COLO829 (cell line): ENCODE results near the gene WDFY4.

Experiments used
- DNase-seq: peaks from one replicate; pipeline ENCODE4 v3.0.0; 2012; ENCODE audit warnings: low spot score

The WDFY4 gene

GRCh38 chr10:48655411-48656240 lies 29.0 kb upstream of the WDFY4 start:
- DNase-seq: no peak

GRCh38 chr10:48656241-48656913 lies 28.3 kb upstream of the WDFY4 start:
- DNase-seq: peak; percentile 28

GRCh38 chr10:48656914-48657305 lies 27.8 kb upstream of the WDFY4 start:
- no peak for DNase-seq

GRCh38 chr10:48657416-48657815 lies 27.3 kb upstream of the WDFY4 start:
- no peak for DNase-seq

- DNase-seq: peak; percentile 38
These were observed 26.3 kb upstream of the WDFY4 start for GRCh38 chr10:48658243-48658974.

- no peak for DNase-seq
These were observed 25.8 kb upstream of the WDFY4 start for GRCh38 chr10:48658975-48659269.

- DNase-seq: no peak
These were observed 24.9 kb upstream of the WDFY4 start for GRCh38 chr10:48659790-48660189.

GRCh38 chr10:48661441-48661840 lies 23.2 kb upstream of the WDFY4 start:
- no peak for DNase-seq

- DNase-seq: no peak
These were observed 16.6 kb upstream of the WDFY4 start for GRCh38 chr10:48667960-48668590.

- no peak for DNase-seq
These were observed 13.4 kb upstream of the WDFY4 start for GRCh38 chr10:48670978-48671913.

- DNase-seq: no peak
These were observed 12.6 kb upstream of the WDFY4 start for GRCh38 chr10:48671914-48672595.

- no peak for DNase-seq
These were observed 11.9 kb upstream of the WDFY4 start for GRCh38 chr10:48672596-48673265.

GRCh38 chr10:48677625-48678024 lies 7.0 kb upstream of the WDFY4 start:
- no peak for DNase-seq

- DNase-seq: no peak
These were observed 6.6 kb upstream of the WDFY4 start for GRCh38 chr10:48678041-48678440.

- DNase-seq: no peak
These were observed 2.9 kb upstream of the WDFY4 start for GRCh38 chr10:48681740-48682139.

- no peak for DNase-seq
These were observed 2.4 kb upstream of the WDFY4 start for GRCh38 chr10:48682265-48682664.

GRCh38 chr10:48683424-48683823 lies 1.2 kb upstream of the WDFY4 start:
- DNase-seq: no peak

- no peak for DNase-seq
These were observed 805 bp upstream of the WDFY4 start for GRCh38 chr10:48683868-48684267.

GRCh38 chr10:48684463-48684791 lies 246 bp upstream of the WDFY4 start:
- no peak for DNase-seq

- DNase-seq: no peak
These were observed 1.1 kb downstream of the WDFY4 start for GRCh38 chr10:48685731-48686130.
